Measurements from ENCODE around the gene RIPPLY3. TPM values are rescaled to one million over a fixed set of nuclear protein-coding genes. Genes with fewer than 3 reads are reported as not detected.
"Not testable (repeated sequence)": the region's sequence is repeated elsewhere in the genome, so short reads cannot be mapped to it uniquely, and the experiment has no call there.

RIPPLY3 gene
- total and polyA plus RNA-seq, 4 donors, result 0.08 to 0.21 (median 0.13) TPM; not detected in 1

GRCh38 chr21:37032293-37032692, 25.8 kb downstream of the RIPPLY3 start:
- H3K9ac ChIP-seq (ENCODE audit: low read depth in 1 of 2, low read length in 2 of 2), result no peak overlapping the region
- no peak for TF ChIP-seq RXRA (IDR thresholded peaks at IDR 0.05)
- no peak overlapping the region for H3K27ac ChIP-seq (ENCODE audit: low read depth in 1 of 2, low read length in 2 of 2)
- 85% methylated on average over 5 of the region's 5 CpGs for WGBS
- DNase-seq (ENCODE audit: low spot score), result no peak
- H3K4me1 ChIP-seq (ENCODE audit: control insufficient read depth in 4 of 4, insufficient read depth in 4 of 4, low read length in 3 of 4), result no peaks in the 10 kb centered on the region
- no peaks in the 10 kb centered on the region for H3K9me3 ChIP-seq (ENCODE audit: control insufficient read depth in 4 of 4, low read length in 3 of 4)
- no peak overlapping the region for H3K4me3 ChIP-seq (ENCODE audit: low read depth in 1 of 3, low read length in 3 of 3)
- H3K36me3 ChIP-seq (ENCODE audit: control insufficient read depth in 4 of 4, insufficient read depth in 3 of 4, low read depth in 1 of 4, low read length in 3 of 4), result no peaks in the 10 kb centered on the region
- no peaks in the 10 kb centered on the region for H3K27me3 ChIP-seq (ENCODE audit: control insufficient read depth in 4 of 4, insufficient read depth in 4 of 4, low read length in 3 of 4)

DNA sequence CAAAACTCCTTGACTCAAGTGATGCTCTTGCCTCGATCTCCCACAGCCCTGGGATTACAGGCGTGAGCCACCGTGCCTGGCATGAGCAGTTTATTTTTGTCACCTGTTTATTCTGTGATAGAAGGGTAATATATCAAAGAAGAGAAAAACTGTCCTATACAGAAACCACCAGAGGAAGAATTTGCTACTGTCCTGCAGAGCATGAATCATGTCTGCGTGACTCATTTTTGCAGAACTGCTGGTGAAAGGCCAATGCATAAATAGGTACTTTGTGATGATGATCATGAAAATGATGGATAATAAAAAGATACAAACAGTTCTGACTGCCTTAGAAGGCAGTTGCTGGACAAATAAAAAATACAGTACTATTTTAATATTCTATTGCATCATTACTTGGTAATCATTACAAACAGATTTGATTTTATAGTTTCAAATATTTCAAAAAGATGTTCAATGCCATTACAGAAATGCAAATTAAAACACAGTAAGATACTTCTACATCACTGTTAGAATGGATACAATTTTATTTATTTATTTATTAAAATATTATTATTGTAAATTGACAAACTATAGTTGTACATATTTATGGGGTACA, 26.5 kb downstream of the RIPPLY3 start:
- Histone ChIP-seq H3K4me1 (ENCODE audit: control insufficient read depth in 4 of 4, insufficient read depth in 4 of 4, low read length in 3 of 4) (no peaks in the 10 kb centered on the region), H3K4me3 (ENCODE audit: low read depth in 1 of 3, low read length in 3 of 3) (no peak overlapping the region), H3K27ac (ENCODE audit: low read depth in 1 of 2, low read length in 2 of 2) (no peak overlapping the region), H3K36me3 (ENCODE audit: control insufficient read depth in 4 of 4, insufficient read depth in 3 of 4, low read depth in 1 of 4, low read length in 3 of 4) (no peaks in the 10 kb centered on the region), H3K27me3 (ENCODE audit: control insufficient read depth in 4 of 4, insufficient read depth in 4 of 4, low read length in 3 of 4) (no peaks in the 10 kb centered on the region), H3K9me3 (ENCODE audit: control insufficient read depth in 4 of 4, low read length in 3 of 4) (no peaks in the 10 kb centered on the region), H3K9ac (ENCODE audit: low read depth in 1 of 2, low read length in 2 of 2) (no peak overlapping the region)
- no peak for DNase-seq (ENCODE audit: low spot score)
- no peak for TF ChIP-seq FOXA2 (IDR thresholded peaks at IDR 0.05)
- no peak for TF ChIP-seq JUND (IDR thresholded peaks at IDR 0.05)
- no peak for TF ChIP-seq RAD21 (IDR thresholded peaks at IDR 0.05)
- no peak for TF ChIP-seq HNF4A (conservative IDR thresholded peaks at IDR 0.05)
- TF ChIP-seq FOXA1 (IDR thresholded peaks at IDR 0.05), result no peak
- no peak for TF ChIP-seq NR2F2 (IDR thresholded peaks at IDR 0.05)
- TF ChIP-seq, protein P1, sequence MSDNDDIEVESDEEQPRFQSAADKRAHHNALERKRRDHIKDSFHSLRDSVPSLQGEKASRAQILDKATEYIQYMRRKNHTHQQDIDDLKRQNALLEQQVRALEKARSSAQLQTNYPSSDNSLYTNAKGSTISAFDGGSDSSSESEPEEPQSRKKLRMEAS (IDR thresholded peaks at IDR 0.05), result no peak
- 89% methylated on average over 4 of the region's 4 CpGs for WGBS

DNA sequence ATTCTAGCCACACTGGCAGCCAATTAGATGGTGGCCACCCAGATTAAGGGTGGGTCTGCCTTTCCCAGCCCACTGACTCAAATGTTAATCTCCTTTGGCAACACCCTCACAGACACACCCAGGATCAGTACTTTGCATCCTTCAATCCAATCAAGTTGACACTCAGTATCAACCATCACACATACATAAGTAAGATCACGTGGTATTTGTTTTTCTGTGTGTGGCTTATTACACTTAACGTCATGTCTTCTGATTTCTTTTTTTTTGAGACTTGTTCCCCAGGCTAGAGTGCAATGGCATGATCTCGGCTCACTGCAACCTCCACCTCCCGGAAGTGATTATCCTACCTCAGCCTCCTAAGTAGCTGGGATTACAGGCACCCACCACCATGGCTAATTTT, 27.9 kb downstream of the RIPPLY3 start:
- not testable (repeated sequence) for H3K4me1 ChIP-seq (ENCODE audit: control insufficient read depth in 4 of 4, insufficient read depth in 4 of 4, low read length in 3 of 4); H3K27me3 ChIP-seq (ENCODE audit: control insufficient read depth in 4 of 4, insufficient read depth in 4 of 4, low read length in 3 of 4); H3K9ac ChIP-seq (ENCODE audit: low read depth in 1 of 2, low read length in 2 of 2); H3K4me3 ChIP-seq (ENCODE audit: low read depth in 1 of 3, low read length in 3 of 3); H3K9me3 ChIP-seq (ENCODE audit: control insufficient read depth in 4 of 4, low read length in 3 of 4); H3K36me3 ChIP-seq (ENCODE audit: control insufficient read depth in 4 of 4, insufficient read depth in 3 of 4, low read depth in 1 of 4, low read length in 3 of 4); DNase-seq (ENCODE audit: low spot score); H3K27ac ChIP-seq (ENCODE audit: low read depth in 1 of 2, low read length in 2 of 2)
- 88% methylated on average over 4 of the region's 4 CpGs for WGBS

GRCh38 chr21:37036177-37036576, 29.7 kb downstream of the RIPPLY3 start:
- Histone ChIP-seq H3K27ac (ENCODE audit: low read depth in 1 of 2, low read length in 2 of 2) (no peak overlapping the region), H3K9ac (ENCODE audit: low read depth in 1 of 2, low read length in 2 of 2) (no peak overlapping the region), H3K4me1 (ENCODE audit: control insufficient read depth in 4 of 4, insufficient read depth in 4 of 4, low read length in 3 of 4) (no peaks in the 10 kb centered on the region), H3K4me3 (ENCODE audit: low read depth in 1 of 3, low read length in 3 of 3) (no peak overlapping the region), H3K9me3 (ENCODE audit: control insufficient read depth in 4 of 4, low read length in 3 of 4) (no peaks in the 10 kb centered on the region), H3K36me3 (ENCODE audit: control insufficient read depth in 4 of 4, insufficient read depth in 3 of 4, low read depth in 1 of 4, low read length in 3 of 4) (no peaks in the 10 kb centered on the region), H3K27me3 (ENCODE audit: control insufficient read depth in 4 of 4, insufficient read depth in 4 of 4, low read length in 3 of 4) (no peaks in the 10 kb centered on the region)
- WGBS, result 93% methylated on average over 4 of the region's 4 CpGs
- no peak for DNase-seq (ENCODE audit: low spot score)
- TF ChIP-seq FOXA2 (IDR thresholded peaks at IDR 0.05) (no peak), RAD21 (IDR thresholded peaks at IDR 0.05) (no peak), SP1 (IDR thresholded peaks at IDR 0.05) (no peak), HNF4A (conservative IDR thresholded peaks at IDR 0.05) (no peak), JUND (IDR thresholded peaks at IDR 0.05) (no peak)
